Glomerular visceral epithelial cell (primary cell): Measurements from ENCODE around the gene CLN5.
A peak's percentile ranks its signal among the peaks of the same experiment; 100 is the strongest.
"Not testable (repeated sequence)": the region's sequence is repeated elsewhere in the genome, so short reads cannot be mapped to it uniquely, and the experiment has no call there.

Experiments used
- DNase-seq: peaks from one replicate; pipeline ENCODE4 v3.0.0-alpha.2; 2016; ENCODE audit errors: extremely low spot score

The CLN5 gene

GRCh38 chr13:76975863-76976262 is 16.0 kb upstream of the CLN5 start:
- DNase-seq: no peak

- no peak for DNase-seq
Observed at GRCh38 chr13:76976490-76976889, 15.4 kb upstream of the CLN5 start.

GRCh38 chr13:76976929-76977328 is 15.0 kb upstream of the CLN5 start:
- DNase-seq: no peak

GRCh38 chr13:76980075-76980718 is 11.7 kb upstream of the CLN5 start:
- DNase-seq: peak; percentile 67

DNA sequence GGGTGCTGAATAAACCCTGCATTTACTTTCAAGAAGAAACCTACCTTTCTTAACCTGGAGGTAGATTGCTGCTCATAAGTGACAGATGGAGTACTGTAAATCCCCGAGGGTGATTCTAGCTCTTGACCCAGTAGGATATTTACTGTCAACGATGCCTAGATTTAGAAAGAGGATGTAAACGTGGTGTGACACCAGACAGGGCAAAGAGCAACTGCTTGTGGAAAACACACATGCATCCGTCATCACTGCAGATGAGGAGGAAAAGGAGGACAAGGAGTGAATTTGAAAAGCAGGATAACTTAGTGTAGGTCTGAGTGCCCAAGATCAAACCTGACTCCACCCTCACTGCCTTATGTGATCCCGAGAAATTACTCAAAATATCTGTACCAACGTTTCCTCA is 9.8 kb upstream of the CLN5 start:
- DNase-seq: no peak

DNA sequence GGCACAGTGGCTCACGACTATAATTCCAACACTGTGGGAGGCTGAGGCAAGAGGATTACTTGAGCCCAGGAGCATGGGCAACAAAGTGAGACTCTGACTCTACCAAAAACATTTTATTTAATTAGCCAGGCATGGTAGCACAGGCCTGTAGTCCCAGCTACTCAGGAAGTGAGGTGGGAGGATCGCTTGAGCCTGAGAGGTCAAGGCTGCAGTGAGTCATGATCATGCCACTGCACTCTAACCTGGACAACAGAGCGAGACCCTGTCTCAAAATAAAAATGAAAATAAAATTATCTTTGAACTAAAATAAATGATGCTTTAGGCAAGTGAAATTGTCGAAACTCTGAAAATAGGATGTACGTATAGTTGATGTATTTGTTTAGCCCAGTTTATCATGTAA is 8.2 kb upstream of the CLN5 start:
- no peak for DNase-seq

- no peak for DNase-seq
Observed at GRCh38 chr13:76991432-76991795, 467 bp upstream of the CLN5 start.

- peak; percentile 31 for DNase-seq
Observed at GRCh38 chr13:76992548-76993001, 694 bp downstream of the CLN5 start.

DNA sequence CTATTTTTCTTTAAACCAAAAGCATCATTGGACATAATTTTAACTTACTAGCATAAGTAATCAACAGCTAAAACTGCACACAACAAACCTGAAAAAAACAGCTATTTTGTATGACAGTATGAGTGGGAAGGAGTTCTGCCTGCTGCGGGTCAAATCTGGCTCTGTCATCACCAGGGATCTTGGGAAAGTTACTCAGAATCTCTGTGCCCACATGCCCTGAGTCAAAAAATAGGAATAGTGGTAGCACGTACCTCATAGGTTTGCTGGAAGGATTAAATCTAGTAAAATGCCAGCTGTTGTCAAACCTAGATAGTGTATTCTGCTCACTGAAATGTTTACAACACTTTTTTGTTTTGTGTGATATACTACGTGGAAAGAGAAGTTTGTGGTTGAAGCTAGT is 1.1 kb downstream of the CLN5 start:
- DNase-seq: no peak

- DNase-seq: no peak
Observed at GRCh38 chr13:76993473-76993872, 1.6 kb downstream of the CLN5 start.

- no peak for DNase-seq
Observed at GRCh38 chr13:76994281-76994680, 2.4 kb downstream of the CLN5 start.

- DNase-seq: no peak
Observed at GRCh38 chr13:77000475-77000874, 8.6 kb downstream of the CLN5 start.

- no peak for DNase-seq
Observed at GRCh38 chr13:77001540-77001939, 9.7 kb downstream of the CLN5 start.

- no peak for DNase-seq
Observed at GRCh38 chr13:77001963-77002587, 10.2 kb downstream of the CLN5 start.

DNA sequence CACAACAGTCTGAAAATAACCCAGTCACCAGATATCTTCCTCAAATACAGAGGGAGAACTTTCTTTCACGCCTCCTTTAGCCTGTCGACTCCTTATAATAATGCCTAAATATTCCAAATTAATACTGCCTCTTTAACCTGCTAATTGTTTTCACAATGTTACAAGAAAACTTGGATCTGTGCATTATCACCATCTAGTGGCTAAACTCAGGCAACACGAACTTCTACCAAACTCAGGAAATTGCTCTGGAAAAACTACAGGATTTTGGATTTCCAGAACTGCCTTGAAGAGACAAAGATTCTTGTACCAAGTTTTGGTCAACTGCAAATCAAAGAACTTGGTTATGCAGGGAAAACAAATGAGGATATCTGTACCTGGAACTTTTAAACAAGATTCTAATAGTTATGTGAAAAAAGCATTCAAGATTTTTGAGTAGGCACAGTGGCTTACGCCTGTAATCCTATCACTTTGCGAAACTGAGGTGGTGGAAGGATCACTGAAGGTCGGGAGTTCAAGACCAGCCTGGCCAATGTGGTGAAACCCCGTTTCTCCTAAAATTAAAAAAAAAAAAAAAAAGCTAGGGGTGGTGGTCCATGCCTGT is 10.8 kb downstream of the CLN5 start:
- peak; percentile 23 for DNase-seq

- not testable (repeated sequence) for DNase-seq
Observed at GRCh38 chr13:77008337-77008736, 16.5 kb downstream of the CLN5 start.

DNA sequence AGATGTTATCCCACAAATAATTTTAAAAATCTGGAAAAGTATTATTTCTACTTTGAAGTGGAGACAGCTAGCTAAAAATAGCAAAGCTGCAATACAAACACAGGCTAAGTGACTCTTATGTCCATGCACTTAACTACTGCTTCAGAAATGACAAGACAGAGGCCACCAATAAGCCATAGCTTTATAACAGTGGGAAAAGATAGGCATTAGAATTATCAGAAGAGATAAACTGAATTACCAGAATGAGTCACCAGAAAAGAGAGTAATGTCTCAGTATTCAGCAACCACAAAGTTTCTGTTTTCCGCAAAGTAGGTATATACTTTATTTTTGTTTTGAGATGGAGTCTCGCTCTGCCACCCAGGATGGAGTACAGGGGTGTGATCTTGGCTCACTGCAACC is 17.1 kb downstream of the CLN5 start:
- DNase-seq: no peak

- DNase-seq: not testable (repeated sequence)
Observed at GRCh38 chr13:77009719-77010118, 17.8 kb downstream of the CLN5 start.

DNA sequence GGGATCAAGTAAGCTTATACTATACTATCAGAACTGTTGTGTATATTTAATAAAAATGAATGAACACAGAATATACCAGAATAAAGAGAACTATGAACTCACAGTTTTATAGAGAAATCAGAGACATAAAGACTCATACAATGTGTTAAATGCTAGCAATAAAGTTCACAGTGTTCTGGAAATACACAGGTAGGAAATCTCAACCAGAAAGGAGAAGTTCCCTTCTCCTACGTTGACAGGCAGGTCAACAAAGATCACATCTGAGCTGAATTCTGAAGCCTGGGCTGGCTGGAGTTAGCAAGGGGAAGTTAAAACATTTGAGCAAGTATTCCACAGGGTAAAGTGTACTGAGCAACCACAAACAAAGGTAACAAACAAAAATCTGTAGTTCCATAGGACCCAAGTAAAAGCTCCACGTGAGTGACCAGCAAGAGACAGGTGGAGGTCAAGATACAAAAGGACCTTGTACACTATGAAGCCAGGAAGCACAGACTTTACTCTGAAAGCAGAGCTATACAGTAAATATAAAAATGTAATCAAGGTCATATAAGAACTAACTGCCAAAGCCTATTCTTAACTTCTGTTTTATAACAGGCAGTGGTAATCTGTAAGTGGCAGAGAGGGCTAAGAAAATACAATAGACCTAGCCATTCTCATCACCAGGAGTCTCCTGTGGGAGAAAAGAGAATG is 22.1 kb downstream of the CLN5 start:
- no peak for DNase-seq

DNA sequence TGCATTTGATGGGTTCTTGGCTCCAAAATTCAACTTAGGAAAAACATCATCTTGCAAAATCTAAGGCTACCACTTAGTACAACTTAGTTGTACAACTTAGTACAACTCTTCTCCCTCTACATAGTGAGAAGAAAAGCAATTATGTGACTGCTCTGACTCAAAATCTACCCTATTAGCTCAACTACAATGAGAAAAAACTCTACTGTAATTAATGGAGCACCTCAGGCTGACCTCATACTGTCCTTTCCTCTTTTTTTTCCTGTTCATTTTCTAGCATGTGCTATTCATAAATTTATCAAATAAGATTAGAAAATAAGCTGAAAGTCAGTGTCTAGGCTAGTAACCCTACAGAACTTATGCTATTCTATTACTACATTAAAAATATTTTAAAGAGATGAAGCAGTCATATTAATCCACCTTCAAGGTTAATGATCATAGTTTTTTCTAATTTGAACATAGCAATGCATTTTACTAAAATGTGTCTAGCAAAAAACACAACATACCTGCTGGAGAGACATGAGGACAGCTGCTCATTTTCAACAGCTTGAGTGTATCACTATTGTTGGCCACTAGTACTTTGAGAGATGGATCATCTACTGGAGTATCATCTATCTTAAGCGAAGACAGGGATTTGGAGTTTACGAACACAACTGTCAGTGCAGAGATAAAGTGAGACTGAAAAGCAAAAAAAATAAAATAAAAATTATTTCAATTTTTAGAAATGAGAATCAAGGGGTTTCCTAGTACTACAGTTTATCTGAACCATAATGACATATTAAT is 23.2 kb downstream of the CLN5 start:
- DNase-seq: no peak

- DNase-seq: no peak
Observed at GRCh38 chr13:77016251-77016812, 24.5 kb downstream of the CLN5 start.
